Peyer's patch (tissue), 4 donors: Measurements from ENCODE around the gene MOCS2.

Source experiments
- POLR2A ChIP-seq, 2 donors: fragments of 450-650 bp; IDR thresholded peaks; one replicate each; pipeline ENCODE4 v1.5.1; 2017; ENCODE audit warnings: antibody characterized with exemption in 2 of 2, mild to moderate bottlenecking in 2 of 2, moderate library complexity in 2 of 2
- TF ChIP-seq, protein P1 (sequence below), 6 experiments: fragments of 450-650 bp in 4 of 6; fragments of 200-600 bp in 2 of 6; sonication (generic) in 1 of 6; IDR thresholded peaks; one replicate each; pipeline ENCODE4 v1.5.1; 2017 to 2019; ENCODE audit warnings: antibody characterized with exemption in 6 of 6, mild to moderate bottlenecking in 3 of 6, moderate library complexity in 1 of 6

DNA sequence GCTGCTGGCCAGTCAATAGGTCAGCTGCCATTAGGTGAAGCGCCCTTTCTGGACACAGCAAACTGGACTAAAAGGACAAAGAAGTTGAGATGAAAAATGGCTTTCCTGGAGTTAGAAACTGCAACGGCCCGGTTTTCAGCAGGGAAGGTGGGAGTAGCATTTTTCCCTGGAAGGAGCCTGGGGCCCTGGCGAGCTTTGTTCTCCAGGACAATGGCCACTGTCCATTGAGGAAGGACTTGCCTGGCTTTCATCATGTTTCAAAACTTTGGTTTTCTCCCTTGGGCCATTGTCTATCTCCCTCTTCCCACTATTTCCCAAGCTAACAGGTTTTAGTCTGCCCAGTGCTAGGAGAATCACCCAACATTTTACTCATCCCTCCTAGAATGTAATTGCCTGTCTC, 56.2 kb downstream of the MOCS2 start:
- no peak for TF ChIP-seq POLR2A (IDR thresholded peaks at IDR 0.05)
- TF ChIP-seq, protein P1, sequence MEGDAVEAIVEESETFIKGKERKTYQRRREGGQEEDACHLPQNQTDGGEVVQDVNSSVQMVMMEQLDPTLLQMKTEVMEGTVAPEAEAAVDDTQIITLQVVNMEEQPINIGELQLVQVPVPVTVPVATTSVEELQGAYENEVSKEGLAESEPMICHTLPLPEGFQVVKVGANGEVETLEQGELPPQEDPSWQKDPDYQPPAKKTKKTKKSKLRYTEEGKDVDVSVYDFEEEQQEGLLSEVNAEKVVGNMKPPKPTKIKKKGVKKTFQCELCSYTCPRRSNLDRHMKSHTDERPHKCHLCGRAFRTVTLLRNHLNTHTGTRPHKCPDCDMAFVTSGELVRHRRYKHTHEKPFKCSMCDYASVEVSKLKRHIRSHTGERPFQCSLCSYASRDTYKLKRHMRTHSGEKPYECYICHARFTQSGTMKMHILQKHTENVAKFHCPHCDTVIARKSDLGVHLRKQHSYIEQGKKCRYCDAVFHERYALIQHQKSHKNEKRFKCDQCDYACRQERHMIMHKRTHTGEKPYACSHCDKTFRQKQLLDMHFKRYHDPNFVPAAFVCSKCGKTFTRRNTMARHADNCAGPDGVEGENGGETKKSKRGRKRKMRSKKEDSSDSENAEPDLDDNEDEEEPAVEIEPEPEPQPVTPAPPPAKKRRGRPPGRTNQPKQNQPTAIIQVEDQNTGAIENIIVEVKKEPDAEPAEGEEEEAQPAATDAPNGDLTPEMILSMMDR (IDR thresholded peaks at IDR 0.05) = no peak
